GM18909 (cell line): ENCODE measurements around the gene CENPH.
"Not testable (repeated sequence)": the region's sequence is repeated elsewhere in the genome, so short reads cannot be mapped to it uniquely, and the experiment has no call there.

Experiments
- ATAC-seq: cut with Tn5 transposase; IDR thresholded peaks from one replicate; pipeline ENCODE4 v1.9.1; 2021; ENCODE audit warnings: mild to moderate bottlenecking; ENCODE audit not compliant: unreplicated experiment, poor library complexity

CENPH gene

DNA sequence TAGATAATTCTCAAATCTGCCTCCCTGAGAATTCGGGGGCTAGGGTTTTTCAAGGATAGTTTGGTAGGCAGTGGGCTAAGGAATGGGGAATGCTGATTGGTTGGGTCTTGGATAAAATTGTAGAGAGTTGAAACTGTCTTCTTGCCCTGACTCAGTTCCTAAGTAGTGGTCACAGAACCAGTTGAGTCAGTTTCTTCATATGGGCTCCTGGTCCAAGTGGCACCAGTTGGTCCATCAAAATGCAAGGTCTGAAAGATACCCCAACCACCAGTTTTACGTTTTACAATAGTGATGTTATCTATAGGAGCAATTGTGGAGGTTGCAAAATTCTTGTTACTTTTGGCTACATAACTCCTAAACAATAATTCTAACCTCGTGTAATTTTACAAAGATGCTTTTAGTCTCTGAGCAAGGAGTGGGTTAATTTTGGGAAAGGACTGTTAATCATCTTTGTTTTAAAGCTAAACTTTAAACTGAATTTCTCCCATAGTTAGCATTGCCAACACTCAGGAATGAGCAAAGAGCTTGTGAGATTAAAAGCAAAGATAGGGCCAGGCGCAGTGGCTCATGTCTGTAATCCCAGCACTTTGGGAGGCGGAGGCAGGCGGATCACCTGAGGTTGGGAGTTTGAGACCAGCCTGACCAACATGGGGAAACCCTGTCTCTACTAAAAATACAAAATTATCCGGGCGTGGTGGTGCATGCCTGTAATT, 53.0 kb downstream of the CENPH start:
- ATAC-seq = no peak

DNA sequence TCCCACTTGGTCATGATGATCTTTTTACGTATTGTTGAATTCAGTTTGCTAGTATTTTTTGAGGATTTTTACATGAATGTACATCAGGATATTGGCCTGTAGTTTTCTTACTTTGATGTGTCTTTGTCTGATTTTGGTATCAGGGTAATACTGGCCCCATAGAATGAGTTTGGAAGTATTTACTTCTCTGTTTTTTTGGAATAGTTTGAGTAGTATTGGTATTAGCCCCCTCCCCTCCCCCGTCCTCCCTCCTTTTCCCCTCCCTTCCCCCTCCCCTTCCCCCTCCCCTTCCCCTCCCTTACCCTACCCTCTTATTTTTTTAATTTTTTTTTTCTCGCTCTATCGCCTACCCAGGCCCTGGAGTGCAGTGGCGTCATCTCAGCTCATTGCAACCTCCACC, 55.6 kb downstream of the CENPH start:
- no peak for ATAC-seq

DNA sequence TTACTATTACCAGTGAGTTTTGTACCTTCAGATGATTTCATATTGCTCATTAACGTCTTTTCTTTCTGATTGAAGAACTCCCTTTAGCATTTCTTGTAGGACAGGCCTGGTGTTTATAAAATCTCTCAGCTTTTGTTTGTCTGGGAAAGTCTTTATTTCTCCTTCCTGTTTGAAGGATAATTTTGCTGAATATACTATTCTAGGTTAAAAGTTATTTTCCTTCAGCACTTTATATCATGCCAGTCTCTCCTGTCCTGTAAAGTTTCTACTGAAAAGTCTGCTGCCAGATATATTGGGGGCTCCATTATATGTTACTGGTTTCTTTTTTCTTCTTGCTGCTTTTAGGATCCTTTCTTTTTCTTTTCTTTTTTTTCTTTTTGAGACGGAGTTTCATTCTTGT, 58.6 kb downstream of the CENPH start:
- ATAC-seq = no peak

DNA sequence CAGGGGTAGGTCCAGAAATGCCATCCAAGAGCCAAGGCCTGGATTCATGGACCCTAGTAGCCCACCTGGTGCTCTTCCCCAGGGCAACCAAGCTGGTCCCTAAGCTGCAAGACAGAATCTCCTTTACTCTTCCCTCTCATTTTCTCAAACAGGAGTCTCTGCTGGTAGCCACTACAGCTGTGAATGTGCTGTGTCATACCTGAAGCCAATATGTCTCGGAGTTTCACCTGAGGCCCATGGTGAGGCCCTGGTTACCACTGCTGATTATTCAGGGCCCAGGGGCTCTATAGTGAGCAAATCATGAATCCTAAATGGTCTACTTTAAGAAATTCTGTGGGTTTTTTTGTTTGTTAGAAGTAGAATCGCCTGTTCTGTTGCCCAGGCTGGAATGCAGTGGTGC, 61.2 kb downstream of the CENPH start:
- no peak for ATAC-seq

DNA sequence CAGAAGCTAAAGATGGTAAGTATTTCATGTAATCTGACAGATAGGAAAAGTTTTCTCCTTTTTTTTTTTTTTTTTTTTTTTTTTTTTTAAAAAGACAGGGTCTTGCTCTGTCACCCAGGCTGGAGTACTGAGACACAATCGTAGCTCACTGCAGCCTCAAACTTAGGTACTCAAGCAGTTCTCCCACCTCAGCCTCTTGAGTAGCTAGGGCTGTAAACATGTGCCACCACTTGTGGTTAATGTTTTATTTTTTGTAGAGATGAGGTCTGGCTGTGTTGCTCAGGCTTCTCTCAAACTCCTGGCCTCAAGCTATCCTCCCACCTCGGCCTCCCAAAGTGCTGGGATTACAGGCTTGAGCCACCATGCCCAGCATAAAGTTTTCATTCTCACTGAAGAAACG, 63.1 kb downstream of the CENPH start:
- no peak for ATAC-seq

DNA sequence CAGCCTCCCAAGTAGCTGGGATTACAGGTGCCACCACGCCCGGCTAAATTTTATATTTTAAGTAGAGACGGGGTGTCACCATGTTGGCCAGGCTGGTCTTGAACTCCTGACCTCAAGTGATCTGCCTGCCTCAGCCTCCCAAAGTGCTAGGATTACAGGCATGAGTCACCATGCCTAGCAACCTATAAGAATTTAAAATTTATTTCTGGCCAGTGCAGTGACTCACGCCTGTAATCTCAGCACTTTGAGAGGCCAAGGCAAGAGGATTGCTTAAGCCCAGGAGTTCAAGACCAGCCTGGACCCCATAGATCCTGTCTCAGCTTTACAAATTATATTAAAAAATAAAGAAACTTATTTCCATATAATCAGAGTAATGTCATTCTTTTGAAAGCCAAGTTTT, 66.6 kb downstream of the CENPH start:
- not testable (repeated sequence) for ATAC-seq

DNA sequence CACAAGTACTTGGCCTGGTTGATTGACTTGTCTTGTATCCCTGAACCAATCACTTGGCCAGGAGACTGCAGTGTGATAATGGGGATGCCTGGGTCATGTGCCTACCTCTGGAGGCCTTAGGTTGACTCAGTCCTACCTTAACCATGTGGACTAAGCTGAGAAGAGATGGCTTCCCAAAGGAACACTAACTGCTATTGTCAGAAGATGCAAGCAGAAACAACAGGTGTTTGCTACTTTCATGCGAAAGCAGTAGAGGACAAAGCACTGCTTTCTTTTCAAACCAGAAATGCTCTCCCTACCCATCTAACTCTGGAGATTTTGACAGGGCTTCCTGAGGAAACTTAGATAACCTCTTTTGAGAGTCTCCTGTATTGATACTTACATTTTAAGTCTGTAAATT, 68.2 kb downstream of the CENPH start:
- no peak for ATAC-seq
